HEK293T (cell line): Measurements from ENCODE around the gene BDH1.
"Not testable (repeated sequence)": the region's sequence is repeated elsewhere in the genome, so short reads cannot be mapped to it uniquely, and the experiment has no call there.

Source experiments
- ARNT ChIP-seq: fragments of 450-650 bp; IDR thresholded peaks from 2 replicates; pipeline ENCODE4 v1.6.1; 2017; ENCODE audit warnings: mild to moderate bottlenecking
- BHLHE40 ChIP-seq: fragments of 450-650 bp; IDR thresholded peaks from 2 replicates; pipeline ENCODE4 v1.6.1; 2016; ENCODE audit warnings: mild to moderate bottlenecking, moderate library complexity, borderline replicate concordance
- ELF4 ChIP-seq: fragments of 450-650 bp; IDR thresholded peaks from 2 replicates; pipeline ENCODE4 v1.6.1; 2017; ENCODE audit warnings: antibody characterized with exemption
- LEF1 ChIP-seq: fragments of 450-650 bp; IDR thresholded peaks from 2 replicates; pipeline ENCODE4 v1.6.1; 2017; ENCODE audit warnings: mild to moderate bottlenecking, borderline replicate concordance
- PKNOX1 ChIP-seq: fragments of 450-650 bp; IDR thresholded peaks from 2 replicates; pipeline ENCODE4 v1.6.1; 2016
- SP1 ChIP-seq: fragments of 450-650 bp; IDR thresholded peaks from 2 replicates; pipeline ENCODE4 v1.6.1; 2017
- SUZ12 ChIP-seq: fragments of 450-650 bp; IDR thresholded peaks from 2 replicates; pipeline ENCODE4 v1.6.1; 2016; ENCODE audit warnings: mild to moderate bottlenecking

GRCh38 chr3:197574396-197574991, 18.7 kb upstream of the BDH1 start:
- not testable (repeated sequence) for TF ChIP-seq PKNOX1, ARNT, BHLHE40, LEF1, ELF4, SUZ12, SP1
